Neural cell (in vitro differentiated cells): ENCODE data around the gene R3HDML. TPM values are rescaled to one million over a fixed set of nuclear protein-coding genes. Genes with fewer than 3 reads are reported as not detected.

Experiments used
- H2AFZ ChIP-seq: fragments of 200-600, 300-800 bp; sonication (generic), shearing (Covaris generic); 2 replicates; pipeline ENCODE4 v1.6.0; 2014; ENCODE audit warnings: low read depth, mild to moderate bottlenecking, antibody characterized with exemption, low read length, moderate library complexity
- H3F3A ChIP-seq: fragments of 200-600 bp; shearing (Covaris generic); 2 replicates; pipeline ENCODE4 v1.6.1; 2016; ENCODE audit warnings: mild to moderate bottlenecking, moderate library complexity, mixed read lengths, antibody characterized with exemption, low read length; ENCODE audit not compliant: insufficient read depth, poor library complexity, severe bottlenecking
- H3K27ac ChIP-seq: fragments of 200-600, 300-800 bp; sonication (generic), shearing (Covaris generic); 2 replicates; pipeline ENCODE4 v1.5.1; 2014; ENCODE audit warnings: mild to moderate bottlenecking, low read length, moderate library complexity
- H3K27me3 ChIP-seq: fragments of 300-800, 200-600 bp; sonication (generic), shearing (Covaris generic); 2 replicates; pipeline ENCODE4 v1.6.0; 2014; ENCODE audit warnings: mild to moderate bottlenecking, low read depth, low read length, moderate library complexity; ENCODE audit not compliant: insufficient read depth
- H3K36me3 ChIP-seq: fragments of 300-800, 200-600 bp; sonication (generic), shearing (Covaris generic); 2 replicates; pipeline ENCODE4 v1.5.1; 2014; ENCODE audit warnings: mild to moderate bottlenecking, antibody characterized with exemption, low read length, moderate library complexity; ENCODE audit not compliant: insufficient read depth
- H3K4me2 ChIP-seq: fragments of 300-800, 200-600 bp; sonication (generic), shearing (Covaris generic); 2 replicates; pipeline ENCODE4 v1.6.0; 2014; ENCODE audit warnings: mild to moderate bottlenecking, low read length
- H3K4me3 ChIP-seq: fragments of 300-800, 200-600 bp; sonication (generic), shearing (Covaris generic); 2 replicates; pipeline ENCODE4 v1.5.1; 2014; ENCODE audit warnings: mild to moderate bottlenecking, low read length, moderate library complexity
- H3K79me2 ChIP-seq: fragments of 200-600 bp; shearing (Covaris generic); replicated peaks from 2 replicates; pipeline ENCODE4 v1.6.0; 2014; ENCODE audit warnings: mild to moderate bottlenecking, low read length, moderate library complexity; ENCODE audit not compliant: insufficient read depth
- H3K9ac ChIP-seq: fragments of 300-800, 200-600 bp; sonication (generic), shearing (Covaris generic); 2 replicates; pipeline ENCODE4 v1.6.1; 2016; ENCODE audit warnings: mild to moderate bottlenecking, low read length, mixed read lengths
- H3K9me2 ChIP-seq: fragments of 200-600 bp; shearing (Covaris generic); 2 replicates; pipeline ENCODE4 v1.6.1; 2016; ENCODE audit warnings: mild to moderate bottlenecking, low read length, mixed read lengths; ENCODE audit not compliant: insufficient read depth
- H3K9me3 ChIP-seq: fragments of 200-600, 300-800 bp; sonication (generic), shearing (Covaris generic); 2 replicates; pipeline ENCODE4 v1.6.1; 2016; ENCODE audit warnings: mild to moderate bottlenecking, mixed run types, low read length, moderate library complexity, mixed read lengths
- H4K20me1 ChIP-seq: fragments of 200-600 bp; shearing (Covaris generic); 2 replicates; pipeline ENCODE4 v1.6.1; 2016; ENCODE audit warnings: mild to moderate bottlenecking, mixed run types; ENCODE audit not compliant: insufficient read depth
- CTCF ChIP-seq: fragments of 450-650 bp; IDR thresholded peaks from 2 replicates; pipeline ENCODE4 v1.5.1; 2014; ENCODE audit warnings: antibody characterized with exemption, mild to moderate bottlenecking, moderate library complexity; ENCODE audit not compliant: poor library complexity, severe bottlenecking
- EP300 ChIP-seq: fragments of 450-650 bp; conservative IDR thresholded peaks from 2 replicates; pipeline ENCODE4 v1.6.1; 2014; ENCODE audit warnings: antibody characterized with exemption, mild to moderate bottlenecking, moderate library complexity; ENCODE audit not compliant: poor library complexity, severe bottlenecking
- EZH2 ChIP-seq: fragments of 200-600, 300-800 bp; shearing (Covaris generic), sonication (generic); IDR thresholded peaks from 2 replicates; pipeline ENCODE4 v1.6.1; 2014; ENCODE audit warnings: antibody characterized with exemption, low read length, borderline replicate concordance, mild to moderate bottlenecking; ENCODE audit not compliant: insufficient read depth, poor library complexity, severe bottlenecking
- MXI1 ChIP-seq: fragments of 450-650 bp; conservative IDR thresholded peaks from 2 replicates; pipeline ENCODE4 v1.6.1; 2014; ENCODE audit warnings: antibody characterized with exemption, mild to moderate bottlenecking; ENCODE audit not compliant: poor library complexity, severe bottlenecking
- POLR2AphosphoS5 ChIP-seq: IDR thresholded peaks from 2 replicates; pipeline ENCODE4 v1.6.1; 2012
- RAD21 ChIP-seq: fragments of 450-650 bp; conservative IDR thresholded peaks from 2 replicates; pipeline ENCODE4 v1.6.1; 2014; ENCODE audit warnings: antibody characterized with exemption, mild to moderate bottlenecking, moderate library complexity
- REST ChIP-seq: IDR thresholded peaks from 2 replicates; pipeline ENCODE4 v1.6.1; 2012; ENCODE audit warnings: borderline replicate concordance
- SMC3 ChIP-seq: fragments of 450-650 bp; conservative IDR thresholded peaks from 2 replicates; pipeline ENCODE4 v1.6.1; 2014; ENCODE audit warnings: antibody characterized with exemption, mild to moderate bottlenecking, moderate library complexity; ENCODE audit not compliant: poor library complexity
- TAF1 ChIP-seq: IDR thresholded peaks from 2 replicates; pipeline ENCODE4 v1.6.1; 2012; ENCODE audit warnings: low read depth
- polyA plus RNA-seq: library from polyadenylated mRNA; depleted of rRNA; stranded (reverse); fragments of >200 nt; gene quantifications from 2 replicates; pipeline ENCODE4 v1.2.3, GENCODE V29; 2014

Gene R3HDML
- polyA plus RNA-seq, 1 donor from 2014 or later, result not detected

- no peak overlapping the region for H3K4me2 ChIP-seq
- H3F3A ChIP-seq, result no peaks in the 10 kb centered on the region
- H3K9ac ChIP-seq, result no peak overlapping the region
- H3K27me3 ChIP-seq, result no peaks in the 10 kb centered on the region
- H3K79me2 ChIP-seq, result no peaks in the 10 kb centered on the region
- H3K9me3 ChIP-seq, result no peaks in the 10 kb centered on the region
- H4K20me1 ChIP-seq, result no peaks in the 10 kb centered on the region
- no peaks in the 10 kb centered on the region for H3K36me3 ChIP-seq
- H2AFZ ChIP-seq, result no peak overlapping the region
- no peak overlapping the region for H3K27ac ChIP-seq
- H3K4me3 ChIP-seq, result no peak overlapping the region
- H3K9me2 ChIP-seq, result no peaks in the 10 kb centered on the region
- peak; percentile 50 for TF ChIP-seq RAD21
- TF ChIP-seq POLR2AphosphoS5, result no peak
- TF ChIP-seq EP300, result no peak
- TF ChIP-seq TAF1, result no peak
- TF ChIP-seq CTCF, result peak; percentile 66
- TF ChIP-seq REST, result no peak
- no peak for TF ChIP-seq EZH2
- TF ChIP-seq MXI1, result no peak
- TF ChIP-seq SMC3, result peak; percentile 54
Observed at GRCh38 chr20:44384423-44385027, 47.7 kb downstream of the R3HDML start.

- Histone ChIP-seq H3K9me3 (no peaks in the 10 kb centered on the region), H3K27me3 (no peaks in the 10 kb centered on the region), H3F3A (no peaks in the 10 kb centered on the region), H4K20me1 (no peaks in the 10 kb centered on the region), H3K36me3 (no peaks in the 10 kb centered on the region), H3K27ac (no peak overlapping the region), H3K4me3 (no peak overlapping the region), H3K79me2 (no peaks in the 10 kb centered on the region), H3K9ac (no peak overlapping the region), H2AFZ (no peak overlapping the region), H3K4me2 (no peak overlapping the region), H3K9me2 (no peaks in the 10 kb centered on the region)
- TF ChIP-seq SMC3 (peak; percentile 68), EZH2 (no peak), RAD21 (peak; percentile 53), CTCF (peak; percentile 66)
Observed at GRCh38 chr20:44388466-44389023, 51.7 kb downstream of the R3HDML start.
